ENCODE results near the gene ECD.

Gene ECD

GRCh38 chr10:73097305-73097670 is 70.5 kb downstream of the ECD start:
- no peak for DNase-seq (ENCODE audit: low read depth, low spot score)

DNA sequence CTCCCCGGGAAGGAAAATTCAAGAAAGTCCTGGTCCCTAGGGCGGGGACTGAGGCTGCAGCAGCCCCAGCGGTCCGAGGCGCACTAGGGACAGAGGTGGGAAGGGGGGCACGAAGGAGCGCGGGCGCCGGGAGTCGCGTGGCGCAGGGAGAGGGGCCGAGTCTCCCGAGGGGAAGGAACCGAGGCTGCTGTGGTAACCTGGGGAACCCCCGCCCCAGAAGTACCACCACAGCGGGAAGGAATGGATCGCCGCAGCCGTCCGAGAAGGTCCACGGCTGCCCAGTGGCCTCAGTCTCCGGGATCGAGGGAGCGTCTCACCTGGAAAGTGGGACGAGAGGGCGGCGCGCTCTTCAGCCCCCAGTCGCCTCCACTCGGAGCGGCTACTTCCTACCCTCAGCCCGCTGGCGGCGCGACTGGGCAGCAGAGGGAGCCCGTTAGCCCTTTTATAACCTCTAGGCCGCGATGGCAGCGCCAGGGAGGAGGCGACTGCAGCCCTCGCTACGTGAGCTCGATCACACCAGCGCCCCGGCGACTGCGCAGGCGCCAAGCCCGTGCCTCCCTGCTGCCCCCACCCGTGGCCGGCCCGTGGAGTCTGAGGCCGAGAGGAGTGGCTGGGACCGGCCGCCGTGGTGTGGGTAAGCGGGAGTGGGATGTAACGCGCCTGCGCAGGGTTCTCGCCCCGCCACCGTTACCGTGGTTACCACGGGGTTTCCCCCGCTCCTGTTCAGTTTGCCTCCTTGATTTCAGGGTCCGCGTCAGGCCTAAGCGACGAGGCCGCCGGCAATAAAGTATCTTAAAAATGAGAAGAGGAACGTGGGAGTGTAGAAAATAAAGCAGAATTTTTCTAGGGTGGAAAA is 71.1 kb downstream of the ECD start, which contains the start of gene P4HA1:
Gene P4HA1 (minus strand): TSS at position 418 of the 856 bp plus-strand sequence. CDS start 21,983 bp downstream, outside the sequence.
- peak; percentile 92 for DNase-seq (ENCODE audit: low read depth, low spot score)

- DNase-seq (ENCODE audit: low read depth, low spot score), result peak; percentile 40
These were observed 71.8 kb downstream of the ECD start for GRCh38 chr10:73096041-73096448.

GRCh38 chr10:73095481-73096021 is 72.3 kb downstream of the ECD start:
- peak; percentile 8 for DNase-seq (ENCODE audit: low read depth, low spot score)

- no peak for DNase-seq (ENCODE audit: low read depth, low spot score)
These were observed 72.8 kb downstream of the ECD start for GRCh38 chr10:73094986-73095480.

DNA sequence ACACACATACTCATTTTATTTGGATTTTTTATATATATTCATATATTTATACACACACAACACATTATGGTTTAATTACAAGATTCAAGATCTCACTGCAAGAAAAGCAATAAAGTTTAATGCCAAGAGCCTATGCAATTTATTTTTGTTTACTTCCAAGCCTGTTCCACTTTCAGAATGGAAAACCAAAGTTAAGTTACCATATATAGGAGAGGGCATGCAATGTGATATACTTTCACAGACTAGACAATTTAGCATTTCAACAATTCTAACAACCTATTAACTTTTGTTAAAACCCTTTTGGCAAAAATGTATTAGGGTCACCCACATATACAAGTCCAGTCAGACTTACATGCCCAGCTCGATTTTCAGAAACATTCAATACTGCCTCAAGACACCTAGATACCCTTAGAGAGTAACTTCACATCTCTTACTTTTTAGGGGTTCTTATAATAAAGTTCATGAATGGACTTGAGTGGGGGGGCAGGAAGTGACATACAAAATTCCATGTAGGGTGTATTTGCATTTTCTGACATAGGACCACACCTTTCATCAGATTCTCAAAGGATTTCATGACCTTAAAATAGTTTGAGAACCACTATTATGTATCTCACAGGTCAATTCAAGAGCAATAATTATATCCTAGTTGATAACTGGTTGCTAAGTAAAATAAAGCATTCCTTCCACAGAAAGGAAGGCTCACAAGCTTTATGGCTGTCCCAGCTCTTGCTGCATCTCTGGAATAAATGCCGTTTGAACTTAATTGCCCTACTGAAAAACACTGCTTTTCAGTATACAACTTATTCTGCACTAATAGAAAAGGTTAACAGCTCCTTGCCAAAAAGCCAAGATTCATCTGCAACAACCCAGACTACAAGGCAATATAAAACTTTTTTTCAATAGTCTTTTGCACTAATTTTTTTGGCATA is 73.6 kb downstream of the ECD start:
- DNase-seq (ENCODE audit: low read depth, low spot score), result no peak

GRCh38 chr10:73092830-73093229 is 75.0 kb downstream of the ECD start:
- no peak for DNase-seq (ENCODE audit: low read depth, low spot score)

- DNase-seq (ENCODE audit: low read depth, low spot score), result no peak
These were observed 79.5 kb downstream of the ECD start for GRCh38 chr10:73088304-73088703.

GRCh38 chr10:73086816-73087215 is 81.0 kb downstream of the ECD start:
- DNase-seq (ENCODE audit: low read depth, low spot score), result no peak

DNA sequence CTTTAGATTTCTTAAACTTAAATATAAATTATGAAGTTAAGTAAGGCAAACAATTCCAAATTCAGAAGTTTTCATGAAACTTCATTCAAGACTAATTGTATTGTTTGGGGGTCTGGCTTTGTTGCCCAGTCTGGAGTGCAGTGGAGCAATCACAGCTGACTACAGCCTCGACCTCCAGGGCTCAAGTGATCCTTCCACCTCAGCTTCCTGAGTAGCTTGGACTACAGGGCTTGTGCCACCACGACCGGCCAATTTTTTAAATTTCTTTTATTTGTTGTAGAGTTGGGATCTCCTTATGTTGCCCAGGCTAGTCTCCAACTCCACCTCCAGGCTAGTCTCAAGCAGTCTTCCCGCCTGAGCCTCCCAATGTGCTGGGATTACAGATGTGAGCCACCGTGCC is 83.6 kb downstream of the ECD start:
- no peak for DNase-seq (ENCODE audit: low read depth, low spot score)

Data from activated CD4-positive, CD25-positive, alpha-beta regulatory T cell treated with anti-CD3 and anti-CD28 coated beads, Interleukin-2, amount 50 U/mL, for 16 hours (primary cell).